Colonic mucosa (tissue), 4 donors: ENCODE measurements around the gene CA10. TPM values are rescaled to one million over a fixed set of nuclear protein-coding genes. Genes with fewer than 3 reads are reported as not detected.

Source experiments
- DNase-seq: peaks from one replicate; pipeline ENCODE4 v3.0.0-alpha.2; 2020
- H3K27ac ChIP-seq: fragments of 200-600 bp; one replicate; pipeline ENCODE4 v1.8.0; 2021
- H3K27me3 ChIP-seq: fragments of 200-600 bp; one replicate; pipeline ENCODE4 v1.8.0; 2021
- H3K36me3 ChIP-seq: fragments of 200-600 bp; one replicate; pipeline ENCODE4 v1.8.0; 2021
- H3K4me1 ChIP-seq: fragments of 200-600 bp; one replicate; pipeline ENCODE4 v1.8.0; 2021; ENCODE audit warnings: mild to moderate bottlenecking
- H3K4me3 ChIP-seq: fragments of 200-600 bp; one replicate; pipeline ENCODE4 v1.8.0; 2021
- H3K9ac ChIP-seq, 2 donors: one replicate each; pipeline ENCODE4 v1.7.0; 2013; ENCODE audit warnings: control low read depth in 2 of 2, low read depth in 2 of 2, low read length in 2 of 2
- H3K9me3 ChIP-seq: fragments of 200-600 bp; one replicate; pipeline ENCODE4 v1.8.0; 2021
- CTCF ChIP-seq: fragments of 200-600 bp; IDR thresholded peaks from one replicate; pipeline ENCODE4 v1.8.0; 2022; ENCODE audit warnings: antibody characterized with exemption, mild to moderate bottlenecking
- intact Hi-C: fragments of 100-400 bp; cut with DNase I; formaldehyde crosslinking; loops from one replicate; pipeline ENCODE4 v1.14.1; 2022
- total RNA-seq, 2 donors: library from RNA; stranded (reverse); fragmentation: NEBNext Ultra II Directional in 1 of 2; extraction: Animal tissue kit (Norgen Biotek cat#: 25700) in 1 of 2; gene quantifications; one replicate each; pipeline ENCODE4 v1.2.1, GENCODE V29; 2021
- donor health status: healthy.
- donor health status: DM: no; HTN: no; CAD: no.
- donor health status: DM: no; HTN: no; CAD: no.

CA10 gene
- total RNA-seq, 2 donors from 2014 or later = 0.27 to 0.52 TPM

GRCh38 chr17:51946311-51946710 lies 212.2 kb downstream of the CA10 start:
- TF ChIP-seq CTCF = no peak
- H3K27ac ChIP-seq = no peak overlapping the region
- H3K9me3 ChIP-seq = no peaks in the 10 kb centered on the region
- no peak for DNase-seq
- no peaks in the 10 kb centered on the region for H3K27me3 ChIP-seq
- H3K4me1 ChIP-seq = no peaks in the 10 kb centered on the region
- H3K4me3 ChIP-seq = no peak overlapping the region
- H3K36me3 ChIP-seq = no peaks in the 10 kb centered on the region
- intact Hi-C loops = no loop called here
- H3K9ac ChIP-seq = no peak overlapping the region

GRCh38 chr17:51941272-51941671 lies 217.2 kb downstream of the CA10 start:
- Histone ChIP-seq H3K9me3 (no peaks in the 10 kb centered on the region), H3K27me3 (no peaks in the 10 kb centered on the region), H3K27ac (no peak overlapping the region), H3K4me3 (no peak overlapping the region), H3K36me3 (no peaks in the 10 kb centered on the region), H3K4me1 (no peaks in the 10 kb centered on the region), H3K9ac (no peak overlapping the region)
- intact Hi-C loops = no loop called here
- DNase-seq = no peak
- no peak for TF ChIP-seq CTCF

- Histone ChIP-seq H3K36me3 (no peaks in the 10 kb centered on the region), H3K9me3 (no peaks in the 10 kb centered on the region), H3K27ac (no peak overlapping the region), H3K4me3 (no peak overlapping the region), H3K27me3 (no peaks in the 10 kb centered on the region), H3K9ac (no peak overlapping the region), H3K4me1 (no peaks in the 10 kb centered on the region)
- intact Hi-C loops = no loop called here
- DNase-seq = no peak
- TF ChIP-seq CTCF = no peak
Observed at GRCh38 chr17:51937264-51937663, 221.2 kb downstream of the CA10 start.

GRCh38 chr17:51935477-51935876 lies 223.0 kb downstream of the CA10 start:
- no peak overlapping the region for H3K4me3 ChIP-seq
- no peaks in the 10 kb centered on the region for H3K36me3 ChIP-seq
- intact Hi-C loops = no loop called here
- no peaks in the 10 kb centered on the region for H3K9me3 ChIP-seq
- DNase-seq = no peak
- no peak overlapping the region for H3K27ac ChIP-seq
- H3K4me1 ChIP-seq = no peaks in the 10 kb centered on the region
- no peak overlapping the region for H3K9ac ChIP-seq
- TF ChIP-seq CTCF = no peak
- no peaks in the 10 kb centered on the region for H3K27me3 ChIP-seq

GRCh38 chr17:51933647-51934046 lies 224.9 kb downstream of the CA10 start:
- no peak overlapping the region for H3K9ac ChIP-seq
- H3K9me3 ChIP-seq = no peaks in the 10 kb centered on the region
- H3K36me3 ChIP-seq = no peaks in the 10 kb centered on the region
- no peak overlapping the region for H3K4me3 ChIP-seq
- TF ChIP-seq CTCF = no peak
- no peaks in the 10 kb centered on the region for H3K4me1 ChIP-seq
- DNase-seq = no peak
- no peaks in the 10 kb centered on the region for H3K27me3 ChIP-seq
- intact Hi-C loops = no loop called here
- no peak overlapping the region for H3K27ac ChIP-seq

- no peak for TF ChIP-seq CTCF
- intact Hi-C loops = no loop called here
- no peak overlapping the region for H3K9ac ChIP-seq
- no peak overlapping the region for H3K27ac ChIP-seq
- DNase-seq = no peak
- no peak overlapping the region for H3K4me3 ChIP-seq
- no peaks in the 10 kb centered on the region for H3K4me1 ChIP-seq
- no peaks in the 10 kb centered on the region for H3K36me3 ChIP-seq
- no peaks in the 10 kb centered on the region for H3K27me3 ChIP-seq
- H3K9me3 ChIP-seq = no peaks in the 10 kb centered on the region
Observed at GRCh38 chr17:51926448-51926847, 232.1 kb downstream of the CA10 start.
